ENCODE measurements around the gene POLR2E.

The POLR2E gene

GRCh38 chr19:1087813-1088415 lies 7.3 kb downstream of the POLR2E start:
- TF ChIP-seq CTCF (IDR thresholded peaks at IDR 0.05): no peak
- peak overlapping the region in 1 of 2 donors; percentile 78 for H3K27ac ChIP-seq
- DNase-seq (ENCODE audit: low spot score): no peak
- H3K4me3 ChIP-seq: no peak overlapping the region

- H3K4me3 ChIP-seq: no peak overlapping the region
- no peak for DNase-seq (ENCODE audit: low spot score)
- H3K27ac ChIP-seq: no peak overlapping the region
- no peak for TF ChIP-seq CTCF (IDR thresholded peaks at IDR 0.05)
Observed at GRCh38 chr19:1086613-1087012, 8.6 kb downstream of the POLR2E start.

- no peak for DNase-seq (ENCODE audit: low spot score)
- TF ChIP-seq CTCF (IDR thresholded peaks at IDR 0.05): no peak
- Histone ChIP-seq H3K4me3 (no peak overlapping the region), H3K27ac (no peak overlapping the region)
Observed at GRCh38 chr19:1085676-1086442, 9.3 kb downstream of the POLR2E start.

GRCh38 chr19:1085053-1085658 lies 10.0 kb downstream of the POLR2E start:
- Histone ChIP-seq H3K4me3 (no peak overlapping the region), H3K27ac (no peak overlapping the region)
- DNase-seq (ENCODE audit: low spot score): no peak
- no peak for TF ChIP-seq CTCF (IDR thresholded peaks at IDR 0.05)

- no peak for DNase-seq (ENCODE audit: low spot score)
- no peak overlapping the region for H3K27ac ChIP-seq
- no peak overlapping the region for H3K4me3 ChIP-seq
- TF ChIP-seq CTCF (IDR thresholded peaks at IDR 0.05): no peak
Observed at GRCh38 chr19:1084024-1084868, 10.9 kb downstream of the POLR2E start.

GRCh38 chr19:1082928-1083816 lies 12.0 kb downstream of the POLR2E start:
- no peak for DNase-seq (ENCODE audit: low spot score)
- Histone ChIP-seq H3K4me3 (no peak overlapping the region), H3K27ac (no peak overlapping the region)
- TF ChIP-seq CTCF (IDR thresholded peaks at IDR 0.05): no peak

Data from coronary artery (tissue), 2 donors.